ENCODE measurements around the gene GRIK5. TPM values are rescaled to one million over a fixed set of nuclear protein-coding genes. Genes with fewer than 3 reads are reported as not detected.
A peak's percentile ranks its signal among the peaks of the same experiment; 100 is the strongest.

The GRIK5 gene
- total RNA-seq, 2 experiments from 2014 or later = 0.73 to 1.3 TPM

DNA sequence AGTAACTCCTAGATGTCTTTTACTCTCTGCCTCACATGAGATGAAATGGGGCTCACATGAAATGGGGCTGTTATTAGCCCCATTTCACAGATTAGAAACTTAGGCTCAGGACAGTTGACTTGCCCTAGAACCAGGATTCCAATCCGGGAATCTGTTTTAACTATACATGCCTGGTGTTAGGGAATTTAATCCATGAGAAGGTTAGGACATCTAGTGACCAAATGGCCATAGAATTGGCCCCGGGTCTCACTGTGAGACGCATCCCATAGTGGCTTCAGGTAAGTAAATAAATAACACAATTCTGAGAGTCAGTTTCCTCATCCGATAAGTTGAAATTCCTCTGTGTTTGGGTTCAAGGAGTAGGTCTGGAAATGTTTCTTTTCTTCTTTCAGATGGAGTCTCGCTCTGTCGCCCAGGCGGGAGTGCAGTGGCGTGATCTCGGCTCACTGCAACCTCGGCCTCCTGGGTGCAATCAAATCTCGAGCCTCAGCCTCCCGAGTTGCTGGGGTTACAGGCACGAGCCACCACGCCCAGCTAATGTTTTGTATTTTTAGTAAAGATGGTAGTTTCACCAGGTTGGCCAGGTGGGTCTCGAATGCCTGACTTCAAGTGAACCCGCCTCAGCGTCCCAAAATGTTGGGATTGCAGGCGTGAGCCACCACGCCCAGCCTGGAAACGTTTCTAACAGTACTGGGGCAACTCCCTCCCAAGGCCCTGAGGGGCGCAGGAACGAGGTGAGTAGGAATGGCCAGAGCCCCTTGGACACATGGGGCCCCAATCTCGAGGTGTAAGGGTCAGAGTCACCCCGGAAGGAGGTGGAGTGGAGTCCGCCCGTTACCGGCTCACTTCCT, 4.7 kb upstream of the GRIK5 start:
- CTCF ChIA-PET (ENCODE audit: unreplicated experiment) = no interaction called here
- peak overlapping the region; percentile 87 for H3K4me2 ChIP-seq (ENCODE audit: low read length)
- DNase-seq (ENCODE audit: low spot score) = peak; percentile 40
- POLR2A ChIA-PET = no interaction called here
- H2AFZ ChIP-seq (ENCODE audit: low read length) = peak overlapping the region; percentile 49; the same call in 1 of the 2 replicates
- peak overlapping the region; percentile 76 for H3K4me3 ChIP-seq (ENCODE audit: low read depth, low read length, poor library complexity, severe bottlenecking)
- H4K20me1 ChIP-seq (ENCODE audit: insufficient read depth, low read length) = peaks cover 16% of the 10 kb centered on the region
- H3K9me3 ChIP-seq (ENCODE audit: low read length) = no peaks in the 10 kb centered on the region
- peaks cover 30% of the 10 kb centered on the region for H3K79me2 ChIP-seq (ENCODE audit: insufficient read depth, low read depth, low read length)
- intact Hi-C loops (cut with micrococcal nuclease; ENCODE audit: unreplicated experiment) = no loop called here
- no peak for TF ChIP-seq EZH2phosphoT487 (IDR thresholded peaks at IDR 0.05; ENCODE audit: borderline replicate concordance, low read depth, low read length)
- TF ChIP-seq, protein P1, sequence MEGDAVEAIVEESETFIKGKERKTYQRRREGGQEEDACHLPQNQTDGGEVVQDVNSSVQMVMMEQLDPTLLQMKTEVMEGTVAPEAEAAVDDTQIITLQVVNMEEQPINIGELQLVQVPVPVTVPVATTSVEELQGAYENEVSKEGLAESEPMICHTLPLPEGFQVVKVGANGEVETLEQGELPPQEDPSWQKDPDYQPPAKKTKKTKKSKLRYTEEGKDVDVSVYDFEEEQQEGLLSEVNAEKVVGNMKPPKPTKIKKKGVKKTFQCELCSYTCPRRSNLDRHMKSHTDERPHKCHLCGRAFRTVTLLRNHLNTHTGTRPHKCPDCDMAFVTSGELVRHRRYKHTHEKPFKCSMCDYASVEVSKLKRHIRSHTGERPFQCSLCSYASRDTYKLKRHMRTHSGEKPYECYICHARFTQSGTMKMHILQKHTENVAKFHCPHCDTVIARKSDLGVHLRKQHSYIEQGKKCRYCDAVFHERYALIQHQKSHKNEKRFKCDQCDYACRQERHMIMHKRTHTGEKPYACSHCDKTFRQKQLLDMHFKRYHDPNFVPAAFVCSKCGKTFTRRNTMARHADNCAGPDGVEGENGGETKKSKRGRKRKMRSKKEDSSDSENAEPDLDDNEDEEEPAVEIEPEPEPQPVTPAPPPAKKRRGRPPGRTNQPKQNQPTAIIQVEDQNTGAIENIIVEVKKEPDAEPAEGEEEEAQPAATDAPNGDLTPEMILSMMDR (conservative IDR thresholded peaks at IDR 0.05; ENCODE audit: low read length) = no peak
- peaks cover 19% of the 10 kb centered on the region for H3K36me3 ChIP-seq (ENCODE audit: insufficient read depth, low read length)
- H3K9me2 ChIP-seq (ENCODE audit: insufficient read depth, low read length) = no peaks in the 10 kb centered on the region
- H3K27ac ChIP-seq (ENCODE audit: low read depth, low read length, poor library complexity, severe bottlenecking) = peak overlapping the region; percentile 77
- BruUV-seq (replicated peaks) = TSS peak; percentile 90
- H3K4me1 ChIP-seq (ENCODE audit: insufficient read depth, low read length, poor library complexity, severe bottlenecking) = peaks cover 20% of the 10 kb centered on the region

DNA sequence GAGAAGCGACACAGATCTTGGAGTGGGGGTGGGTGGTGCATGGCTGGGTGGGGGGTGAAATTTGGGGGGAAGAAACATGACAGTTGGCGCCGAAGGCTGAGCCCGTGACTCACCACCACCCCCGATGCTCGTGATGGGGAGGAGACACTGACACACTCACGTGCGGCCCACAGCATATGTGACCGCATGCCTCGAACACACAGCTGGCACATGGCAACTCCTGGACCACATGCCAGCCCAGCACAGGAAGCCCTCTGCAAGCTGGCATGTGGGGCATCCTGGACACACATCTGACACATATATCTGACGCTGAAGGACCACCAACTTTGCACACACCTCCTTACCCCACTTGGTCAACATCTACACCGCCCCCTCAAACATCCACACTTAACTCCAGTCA, 1.2 kb upstream of the GRIK5 start:
- no TSS peak for BruUV-seq (replicated peaks)
- TF ChIP-seq, protein P1 (conservative IDR thresholded peaks at IDR 0.05; ENCODE audit: low read length) = no peak
- TF ChIP-seq EZH2phosphoT487 (IDR thresholded peaks at IDR 0.05; ENCODE audit: borderline replicate concordance, low read depth, low read length) = no peak
- Histone ChIP-seq H3K79me2 (ENCODE audit: insufficient read depth, low read depth, low read length) (peaks cover 7% of the 10 kb centered on the region; the same call in 1 of the 2 replicates), H3K9me3 (ENCODE audit: low read length) (no peaks in the 10 kb centered on the region), H3K4me3 (ENCODE audit: low read depth, low read length, poor library complexity, severe bottlenecking) (no peak overlapping the region), H3K36me3 (ENCODE audit: insufficient read depth, low read length) (no peaks in the 10 kb centered on the region), H2AFZ (ENCODE audit: low read length) (no peak overlapping the region), H3K4me2 (ENCODE audit: low read length) (no peak overlapping the region), H3K9me2 (ENCODE audit: insufficient read depth, low read length) (no peaks in the 10 kb centered on the region), H3K4me1 (ENCODE audit: insufficient read depth, low read length, poor library complexity, severe bottlenecking) (peaks cover 9% of the 10 kb centered on the region), H4K20me1 (ENCODE audit: insufficient read depth, low read length) (no peaks in the 10 kb centered on the region), H3K27ac (ENCODE audit: low read depth, low read length, poor library complexity, severe bottlenecking) (no peak overlapping the region)
- intact Hi-C loops (cut with micrococcal nuclease; ENCODE audit: unreplicated experiment) = no loop called here
- ChIA-PET POLR2A (no interaction called here), CTCF (ENCODE audit: unreplicated experiment) (no interaction called here)
- DNase-seq (ENCODE audit: low spot score) = no peak

Data from OCI-LY7 (cell line).